OCI-LY3 (cell line): ENCODE data around the gene GRIK4.

Experiments used
- EZH2phosphoT487 ChIP-seq: fragments of 200-600 bp; shearing (Covaris generic); IDR thresholded peaks from 2 replicates; pipeline ENCODE4 v1.6.1; 2018; ENCODE audit warnings: antibody characterized with exemption, mixed run types, low read depth
- TF ChIP-seq, protein P1 (sequence below): fragments of 200-600, 300-600 bp; sonication (generic); IDR thresholded peaks from 2 replicates; pipeline ENCODE4 v1.5.1; 2014; ENCODE audit warnings: antibody characterized with exemption, low read length, low read depth

- TF ChIP-seq, protein P1, sequence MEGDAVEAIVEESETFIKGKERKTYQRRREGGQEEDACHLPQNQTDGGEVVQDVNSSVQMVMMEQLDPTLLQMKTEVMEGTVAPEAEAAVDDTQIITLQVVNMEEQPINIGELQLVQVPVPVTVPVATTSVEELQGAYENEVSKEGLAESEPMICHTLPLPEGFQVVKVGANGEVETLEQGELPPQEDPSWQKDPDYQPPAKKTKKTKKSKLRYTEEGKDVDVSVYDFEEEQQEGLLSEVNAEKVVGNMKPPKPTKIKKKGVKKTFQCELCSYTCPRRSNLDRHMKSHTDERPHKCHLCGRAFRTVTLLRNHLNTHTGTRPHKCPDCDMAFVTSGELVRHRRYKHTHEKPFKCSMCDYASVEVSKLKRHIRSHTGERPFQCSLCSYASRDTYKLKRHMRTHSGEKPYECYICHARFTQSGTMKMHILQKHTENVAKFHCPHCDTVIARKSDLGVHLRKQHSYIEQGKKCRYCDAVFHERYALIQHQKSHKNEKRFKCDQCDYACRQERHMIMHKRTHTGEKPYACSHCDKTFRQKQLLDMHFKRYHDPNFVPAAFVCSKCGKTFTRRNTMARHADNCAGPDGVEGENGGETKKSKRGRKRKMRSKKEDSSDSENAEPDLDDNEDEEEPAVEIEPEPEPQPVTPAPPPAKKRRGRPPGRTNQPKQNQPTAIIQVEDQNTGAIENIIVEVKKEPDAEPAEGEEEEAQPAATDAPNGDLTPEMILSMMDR: no peak
- no peak for TF ChIP-seq EZH2phosphoT487
These were observed 237.8 kb downstream of the GRIK4 start for GRCh38 chr11:120749395-120749794.
